Right lobe of liver (tissue), 6 donors: ENCODE data around the gene NRM. TPM values are rescaled to one million over a fixed set of nuclear protein-coding genes. Genes with fewer than 3 reads are reported as not detected.
"Not testable (repeated sequence)": the region's sequence is repeated elsewhere in the genome, so short reads cannot be mapped to it uniquely, and the experiment has no call there.

Source experiments
- ATAC-seq, 4 donors: fragments of 200-7000 bp; cut with Tn5 transposase; one replicate each; pipeline ENCODE4 v1.9.1; 2020; ENCODE audit warnings: mild to moderate bottlenecking in 4 of 4, moderate library complexity in 4 of 4
- DNase-seq, 3 donors: peaks; one replicate each; pipeline ENCODE4 v3.0.0-alpha.2; 2020
- H3K27ac ChIP-seq, 3 donors: fragments of 200-600 bp; one replicate each; pipeline ENCODE4 v1.8.0; 2022
- H3K27me3 ChIP-seq, 2 donors: fragments of 200-600 bp; one replicate each; pipeline ENCODE4 v1.8.0; 2022
- H3K36me3 ChIP-seq, 4 donors: fragments of 200-600 bp; sonication (generic) in 1 of 4; one replicate each; pipeline versions ENCODE4 v1.5.1 to v1.8.0; 2017 to 2022; ENCODE audit warnings: control low read depth in 1 of 4
- H3K4me1 ChIP-seq, 4 donors: fragments of 200-600 bp; sonication (generic) in 1 of 4; one replicate each; pipeline versions ENCODE4 v1.5.1 to v1.8.0; 2017 to 2022; ENCODE audit warnings: control low read depth in 1 of 4
- H3K4me3 ChIP-seq, 3 donors: fragments of 200-600 bp; one replicate each; pipeline ENCODE4 v1.8.0; 2022
- H3K9me3 ChIP-seq, 4 donors: fragments of 200-600 bp; sonication (generic) in 1 of 4; one replicate each; pipeline versions ENCODE4 v1.5.1 to v1.8.0; 2017 to 2022; ENCODE audit warnings: control low read depth in 1 of 4
- POLR2A ChIP-seq: fragments of 450-650 bp; IDR thresholded peaks from one replicate; pipeline ENCODE4 v1.6.1; 2017; ENCODE audit warnings: antibody characterized with exemption, mild to moderate bottlenecking
- WGBS: methylation state at CpG from one replicate; pipeline ENCODE4 v1.1.6; 2018; ENCODE audit warnings: low coverage, low lambda C conversion rate; ENCODE audit not compliant: insufficient coverage; ENCODE audit errors: missing lambda C conversion rate; 5-methylcytosine and 5-hydroxymethylcytosine counted together
- intact Hi-C, 2 donors: fragments of 100-400 bp; cut with DNase I; formaldehyde crosslinking; loops; one replicate each; pipeline versions ENCODE4 v1.11.2 to v1.14.1; 2022
- total RNA-seq, 6 experiments: library from RNA; depleted of rRNA in 2 of 6; stranded (reverse); fragments of >200 nt in 2 of 6; fragmentation: NEBNext Ultra II Directional in 3 of 6; extraction: Animal tissue kit (Norgen Biotek cat#: 25700) in 3 of 6; gene quantifications; one replicate each; pipeline versions ENCODE4 v1.1.0 to v1.2.4, GENCODE V29; 2016 to 2023
- TF ChIP-seq, protein P1 (sequence below), 4 donors: fragments of 200-600 bp in 3 of 4; fragments of 450-650 bp in 1 of 4; IDR thresholded peaks; one replicate each; pipeline versions ENCODE4 v1.5.1 to v1.8.0; 2016 to 2022; ENCODE audit warnings: antibody characterized with exemption in 4 of 4, mild to moderate bottlenecking in 2 of 4
- donor health status: DM: no; HTN: yes; CAD: no.
- donor health status: DM: no; HTN: no; CAD: no.
- donor health status: DM: no; HTN: no; CAD: no.
- donor health status: DM: no; HTN: yes; CAD: no.
- donor health status: DM: no; HTN: yes; CAD: no.

Gene NRM
- total RNA-seq, 6 experiments from 2014 or later = 1.2 to 2.7 (median 1.9) TPM

DNA sequence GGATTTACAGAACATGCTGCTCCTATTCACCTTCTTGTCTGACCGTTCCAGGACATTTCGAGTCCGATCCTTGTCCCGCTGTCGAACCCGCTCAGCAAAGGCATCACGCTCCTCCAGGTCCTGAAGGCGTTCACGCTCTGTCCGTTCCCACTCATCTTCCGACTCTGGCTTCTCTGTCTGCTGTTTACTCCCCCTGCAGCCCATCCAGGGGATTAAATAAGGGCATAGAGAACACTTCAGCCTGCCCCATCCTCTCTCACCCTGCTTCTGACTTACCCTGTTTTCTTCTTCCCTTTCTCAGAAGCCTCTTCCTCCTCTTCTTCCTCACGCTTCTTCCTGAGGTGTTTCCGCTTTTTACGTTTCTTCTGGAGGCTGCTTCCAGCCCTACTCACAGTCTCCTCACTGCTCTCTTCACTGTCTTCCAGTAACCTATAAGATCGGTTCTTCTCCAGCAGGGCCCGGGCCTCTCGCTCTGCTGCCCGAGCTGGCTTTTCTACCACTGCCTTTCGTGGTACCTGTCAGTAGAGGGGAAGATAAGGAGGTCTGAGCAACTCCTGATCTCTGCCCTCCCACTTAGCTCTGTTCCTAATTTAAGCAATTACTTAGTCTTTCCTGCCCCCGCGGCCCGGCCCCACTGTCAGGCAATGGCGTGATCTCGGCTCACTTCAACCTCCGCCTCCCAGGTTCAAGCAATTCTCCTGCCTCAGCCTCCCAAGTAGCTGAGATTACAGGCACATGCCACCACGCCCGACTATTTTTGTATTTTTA is 19.8 kb downstream of the NRM start:
- TF ChIP-seq, protein P1, sequence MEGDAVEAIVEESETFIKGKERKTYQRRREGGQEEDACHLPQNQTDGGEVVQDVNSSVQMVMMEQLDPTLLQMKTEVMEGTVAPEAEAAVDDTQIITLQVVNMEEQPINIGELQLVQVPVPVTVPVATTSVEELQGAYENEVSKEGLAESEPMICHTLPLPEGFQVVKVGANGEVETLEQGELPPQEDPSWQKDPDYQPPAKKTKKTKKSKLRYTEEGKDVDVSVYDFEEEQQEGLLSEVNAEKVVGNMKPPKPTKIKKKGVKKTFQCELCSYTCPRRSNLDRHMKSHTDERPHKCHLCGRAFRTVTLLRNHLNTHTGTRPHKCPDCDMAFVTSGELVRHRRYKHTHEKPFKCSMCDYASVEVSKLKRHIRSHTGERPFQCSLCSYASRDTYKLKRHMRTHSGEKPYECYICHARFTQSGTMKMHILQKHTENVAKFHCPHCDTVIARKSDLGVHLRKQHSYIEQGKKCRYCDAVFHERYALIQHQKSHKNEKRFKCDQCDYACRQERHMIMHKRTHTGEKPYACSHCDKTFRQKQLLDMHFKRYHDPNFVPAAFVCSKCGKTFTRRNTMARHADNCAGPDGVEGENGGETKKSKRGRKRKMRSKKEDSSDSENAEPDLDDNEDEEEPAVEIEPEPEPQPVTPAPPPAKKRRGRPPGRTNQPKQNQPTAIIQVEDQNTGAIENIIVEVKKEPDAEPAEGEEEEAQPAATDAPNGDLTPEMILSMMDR (IDR thresholded peaks at IDR 0.05) = no peak
- TF ChIP-seq POLR2A = no peak
- peaks cover 0 to 40% (median 17%) of the 10 kb centered on the region in 4 donors for H3K36me3 ChIP-seq
- no peaks in the 10 kb centered on the region for H3K9me3 ChIP-seq
- DNase-seq (no peak), ATAC-seq (no peak)
- no peak overlapping the region for H3K4me3 ChIP-seq
- peaks cover 0 to 28% (median 4%) of the 10 kb centered on the region in 4 donors for H3K4me1 ChIP-seq
- intact Hi-C loops = loop anchor here (10.0 kb wide), 2 partner anchors 46 to 186 kb away; partner anchors contain the start of genes ATAT1 (in 1 of the 2) and HLA-E (in 1 of the 2)
- H3K27ac ChIP-seq = no peak overlapping the region
- H3K27me3 ChIP-seq = no peaks in the 10 kb centered on the region
- WGBS = 84% methylated on average over 25 of the region's 27 CpGs

DNA sequence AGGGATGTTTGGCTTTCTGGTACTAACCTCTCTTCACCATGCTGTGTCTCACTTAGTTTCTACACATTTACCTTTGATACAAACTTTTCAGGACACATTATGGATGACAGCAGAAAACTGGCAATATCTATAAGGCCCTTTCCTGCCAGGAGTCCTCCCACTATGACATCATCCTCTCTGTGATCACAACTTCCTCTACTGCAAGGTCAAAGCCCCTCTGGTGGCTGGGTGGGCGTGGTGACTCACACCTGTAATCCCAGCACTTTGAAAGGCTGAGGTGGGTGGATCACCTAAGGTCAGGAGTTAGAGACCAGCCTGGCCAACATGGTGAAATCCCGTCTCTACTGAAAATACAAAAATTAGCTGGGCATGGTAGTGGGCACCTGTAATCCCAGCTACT is 24.5 kb downstream of the NRM start:
- intact Hi-C loops, H3K9me3 ChIP-seq, H3K27me3 ChIP-seq, H3K4me1 ChIP-seq, H3K4me3 ChIP-seq, H3K27ac ChIP-seq: not testable (repeated sequence)
- peaks cover 5 to 86% (median 38%) of the 10 kb centered on the region in 4 donors for H3K36me3 ChIP-seq
- DNase-seq (peak in 1 of 3 donors; percentile 52), ATAC-seq (peak in 1 of 4 donors; percentile 86)
- WGBS = 33% methylated on average over 1 of the region's 2 CpGs

DNA sequence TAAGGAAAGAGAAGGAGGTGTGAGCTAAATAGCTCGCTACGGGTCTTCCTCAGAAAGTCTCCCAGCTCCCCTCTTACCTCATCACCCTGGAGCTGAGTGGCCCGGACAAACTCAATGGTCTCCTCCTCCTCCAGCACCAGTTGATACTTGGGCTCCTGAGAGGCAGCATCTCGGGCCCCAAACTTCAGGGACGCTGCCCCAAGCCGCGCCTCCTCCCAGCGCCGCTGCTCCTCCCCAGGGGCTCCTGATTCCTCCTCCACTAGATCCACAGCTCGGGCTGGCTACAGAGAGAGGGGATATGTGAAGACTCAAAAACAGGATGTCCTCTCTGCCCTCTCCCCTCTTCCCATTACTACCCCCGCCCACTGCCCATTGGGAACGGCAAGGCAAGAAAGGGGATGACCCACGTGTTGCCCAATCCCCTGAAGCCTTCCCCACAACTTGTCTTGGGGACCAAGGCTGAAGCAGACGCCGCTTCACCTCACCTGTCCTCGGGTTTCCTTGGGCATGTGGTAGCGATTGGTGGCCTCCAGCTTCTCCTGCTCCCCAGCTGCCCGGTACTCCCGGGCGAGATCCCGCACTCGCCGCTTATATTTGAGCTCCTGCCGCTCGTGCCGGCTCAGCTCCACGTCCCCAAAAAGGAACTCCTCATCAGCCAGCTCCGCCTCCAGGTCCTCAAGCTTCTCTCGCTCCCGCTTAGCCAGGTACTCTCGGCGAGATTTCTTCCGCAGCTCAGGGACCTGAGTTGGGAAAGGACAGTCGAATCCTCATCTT is 25.6 kb downstream of the NRM start:
- H3K9me3 ChIP-seq = no peaks in the 10 kb centered on the region
- no peak overlapping the region for H3K4me3 ChIP-seq
- TF ChIP-seq, protein P1 (IDR thresholded peaks at IDR 0.05) = no peak
- no peak for TF ChIP-seq POLR2A
- 74% methylated on average over 7 of the region's 34 CpGs for WGBS
- H3K27ac ChIP-seq = no peak overlapping the region
- peaks cover 5 to 89% (median 34%) of the 10 kb centered on the region in 4 donors for H3K36me3 ChIP-seq
- no peaks in the 10 kb centered on the region for H3K27me3 ChIP-seq
- intact Hi-C loops = no loop called here
- DNase-seq = no peak
- no peaks in the 10 kb centered on the region for H3K4me1 ChIP-seq
- ATAC-seq = peak in 1 of 4 donors; percentile 10

DNA sequence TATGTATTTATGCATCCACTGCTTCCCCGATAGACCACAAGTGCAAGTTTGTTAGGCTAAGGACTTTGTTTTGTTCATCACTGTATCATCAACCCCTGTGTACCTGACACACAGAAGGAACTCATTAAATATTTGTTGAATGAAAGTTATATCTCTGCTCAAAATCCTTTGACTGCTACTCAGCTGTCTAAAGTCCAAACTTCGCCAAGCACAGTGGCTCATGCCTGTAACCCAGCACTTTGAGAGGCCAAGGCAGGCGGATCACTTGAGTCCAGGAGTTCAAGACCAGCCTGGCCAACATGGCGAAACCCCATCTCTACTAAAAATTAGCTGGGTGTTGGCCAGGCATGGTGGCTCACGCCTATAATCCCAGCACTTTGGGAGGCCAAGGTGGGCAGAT is 32.9 kb downstream of the NRM start:
- intact Hi-C loops, H3K27me3 ChIP-seq, DNase-seq, H3K4me3 ChIP-seq, H3K27ac ChIP-seq, H3K4me1 ChIP-seq, H3K9me3 ChIP-seq: not testable (repeated sequence)
- peak; percentile 21 to 68 (median 32) for ATAC-seq
- 46% methylated on average over 3 of the region's 5 CpGs for whole genome bisulfite sequencing
- H3K36me3 ChIP-seq = peaks cover 5 to 98% (median 29%) of the 10 kb centered on the region in 4 donors

DNA sequence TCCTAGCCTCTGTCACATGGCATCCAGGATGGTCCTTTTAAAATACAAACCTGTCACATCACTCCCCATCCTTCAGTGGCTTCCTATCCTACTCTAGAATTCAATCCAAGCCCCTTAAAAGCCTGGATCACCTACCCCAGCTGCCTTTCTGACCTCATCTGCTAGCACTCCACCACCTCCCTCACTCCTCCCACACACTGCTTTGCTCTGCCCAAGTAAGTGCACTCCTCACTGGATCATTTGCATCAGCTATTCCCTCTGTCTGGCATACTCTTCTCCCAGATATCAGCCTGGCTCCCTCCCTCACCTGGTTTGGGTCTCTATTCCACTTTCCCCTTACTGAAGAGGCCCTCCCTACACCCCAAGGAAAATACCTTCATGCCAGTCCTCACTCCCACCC is 33.3 kb downstream of the NRM start:
- peaks cover 0 to 10% (median 3%) of the 10 kb centered on the region in 4 donors for H3K4me1 ChIP-seq
- no peak for TF ChIP-seq POLR2A
- TF ChIP-seq, protein P1 (IDR thresholded peaks at IDR 0.05) = no peak
- peak in 1 of 4 donors; percentile 7 for ATAC-seq
- H3K4me3 ChIP-seq = no peak overlapping the region
- no peaks in the 10 kb centered on the region for H3K9me3 ChIP-seq
- no peaks in the 10 kb centered on the region for H3K27me3 ChIP-seq
- DNase-seq = no peak
- intact Hi-C loops = no loop called here
- no peak overlapping the region for H3K27ac ChIP-seq
- peaks cover 4 to 98% (median 27%) of the 10 kb centered on the region in 4 donors for H3K36me3 ChIP-seq
